ENCODE results near the gene PCGF2. TPM values are rescaled to one million over a fixed set of nuclear protein-coding genes. Genes with fewer than 3 reads are reported as not detected.

PCGF2 gene
- total and polyA plus RNA-seq, 9 of the 15 experiments (the other 6 are each of a cell fraction or from before 2014, with no cell fraction given), result 1.3 to 33.4 (median 7.0) TPM

- TF ChIP-seq, protein P1, sequence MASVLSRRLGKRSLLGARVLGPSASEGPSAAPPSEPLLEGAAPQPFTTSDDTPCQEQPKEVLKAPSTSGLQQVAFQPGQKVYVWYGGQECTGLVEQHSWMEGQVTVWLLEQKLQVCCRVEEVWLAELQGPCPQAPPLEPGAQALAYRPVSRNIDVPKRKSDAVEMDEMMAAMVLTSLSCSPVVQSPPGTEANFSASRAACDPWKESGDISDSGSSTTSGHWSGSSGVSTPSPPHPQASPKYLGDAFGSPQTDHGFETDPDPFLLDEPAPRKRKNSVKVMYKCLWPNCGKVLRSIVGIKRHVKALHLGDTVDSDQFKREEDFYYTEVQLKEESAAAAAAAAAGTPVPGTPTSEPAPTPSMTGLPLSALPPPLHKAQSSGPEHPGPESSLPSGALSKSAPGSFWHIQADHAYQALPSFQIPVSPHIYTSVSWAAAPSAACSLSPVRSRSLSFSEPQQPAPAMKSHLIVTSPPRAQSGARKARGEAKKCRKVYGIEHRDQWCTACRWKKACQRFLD (CRISPR knock-in tag; IDR thresholded peaks at IDR 0.05), result peak; percentile 52; the same call in 1 of the 2 replicates
- TF ChIP-seq CREBBP (IDR thresholded peaks at IDR 0.05; ENCODE audit: low read depth, low read length) (no peak), HNRNPLL (IDR thresholded peaks at IDR 0.05; ENCODE audit: low read depth, low read length, poor library complexity, severe bottlenecking) (peak; percentile 17), ELF2 (CRISPR knock-in tag; IDR thresholded peaks at IDR 0.05) (no peak), CBFB (CRISPR knock-in tag; IDR thresholded peaks at IDR 0.05) (no peak; the same call in 1 of the 2 replicates), NFRKB (IDR thresholded peaks at IDR 0.05; ENCODE audit: low read depth) (peak; percentile 44; the same call in 1 of the 2 replicates), PYGO2 (tag; IDR thresholded peaks at IDR 0.05) (no peak), NONO (IDR thresholded peaks at IDR 0.05; ENCODE audit: low read depth in 2 of 2, low read length in 1 of 2) (peak in 1 of 2 experiments; percentile 83; a peak in 2 of 4 replicates)
- TF ChIP-seq, protein P2, sequence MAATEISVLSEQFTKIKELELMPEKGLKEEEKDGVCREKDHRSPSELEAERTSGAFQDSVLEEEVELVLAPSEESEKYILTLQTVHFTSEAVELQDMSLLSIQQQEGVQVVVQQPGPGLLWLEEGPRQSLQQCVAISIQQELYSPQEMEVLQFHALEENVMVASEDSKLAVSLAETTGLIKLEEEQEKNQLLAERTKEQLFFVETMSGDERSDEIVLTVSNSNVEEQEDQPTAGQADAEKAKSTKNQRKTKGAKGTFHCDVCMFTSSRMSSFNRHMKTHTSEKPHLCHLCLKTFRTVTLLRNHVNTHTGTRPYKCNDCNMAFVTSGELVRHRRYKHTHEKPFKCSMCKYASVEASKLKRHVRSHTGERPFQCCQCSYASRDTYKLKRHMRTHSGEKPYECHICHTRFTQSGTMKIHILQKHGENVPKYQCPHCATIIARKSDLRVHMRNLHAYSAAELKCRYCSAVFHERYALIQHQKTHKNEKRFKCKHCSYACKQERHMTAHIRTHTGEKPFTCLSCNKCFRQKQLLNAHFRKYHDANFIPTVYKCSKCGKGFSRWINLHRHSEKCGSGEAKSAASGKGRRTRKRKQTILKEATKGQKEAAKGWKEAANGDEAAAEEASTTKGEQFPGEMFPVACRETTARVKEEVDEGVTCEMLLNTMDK (IDR thresholded peaks at IDR 0.05; ENCODE audit: borderline replicate concordance, insufficient read depth, low read depth, low read length, poor library complexity, severe bottlenecking), result no peak
- TF ChIP-seq, protein P3, sequence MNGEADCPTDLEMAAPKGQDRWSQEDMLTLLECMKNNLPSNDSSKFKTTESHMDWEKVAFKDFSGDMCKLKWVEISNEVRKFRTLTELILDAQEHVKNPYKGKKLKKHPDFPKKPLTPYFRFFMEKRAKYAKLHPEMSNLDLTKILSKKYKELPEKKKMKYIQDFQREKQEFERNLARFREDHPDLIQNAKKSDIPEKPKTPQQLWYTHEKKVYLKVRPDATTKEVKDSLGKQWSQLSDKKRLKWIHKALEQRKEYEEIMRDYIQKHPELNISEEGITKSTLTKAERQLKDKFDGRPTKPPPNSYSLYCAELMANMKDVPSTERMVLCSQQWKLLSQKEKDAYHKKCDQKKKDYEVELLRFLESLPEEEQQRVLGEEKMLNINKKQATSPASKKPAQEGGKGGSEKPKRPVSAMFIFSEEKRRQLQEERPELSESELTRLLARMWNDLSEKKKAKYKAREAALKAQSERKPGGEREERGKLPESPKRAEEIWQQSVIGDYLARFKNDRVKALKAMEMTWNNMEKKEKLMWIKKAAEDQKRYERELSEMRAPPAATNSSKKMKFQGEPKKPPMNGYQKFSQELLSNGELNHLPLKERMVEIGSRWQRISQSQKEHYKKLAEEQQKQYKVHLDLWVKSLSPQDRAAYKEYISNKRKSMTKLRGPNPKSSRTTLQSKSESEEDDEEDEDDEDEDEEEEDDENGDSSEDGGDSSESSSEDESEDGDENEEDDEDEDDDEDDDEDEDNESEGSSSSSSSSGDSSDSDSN (IDR thresholded peaks at IDR 0.05; ENCODE audit: borderline replicate concordance in 1 of 2, low read depth in 2 of 2, low read length in 2 of 2), result peak in 1 of 2 experiments; percentile 76; a peak in 2 of 4 replicates
- TF ChIP-seq, protein P4, sequence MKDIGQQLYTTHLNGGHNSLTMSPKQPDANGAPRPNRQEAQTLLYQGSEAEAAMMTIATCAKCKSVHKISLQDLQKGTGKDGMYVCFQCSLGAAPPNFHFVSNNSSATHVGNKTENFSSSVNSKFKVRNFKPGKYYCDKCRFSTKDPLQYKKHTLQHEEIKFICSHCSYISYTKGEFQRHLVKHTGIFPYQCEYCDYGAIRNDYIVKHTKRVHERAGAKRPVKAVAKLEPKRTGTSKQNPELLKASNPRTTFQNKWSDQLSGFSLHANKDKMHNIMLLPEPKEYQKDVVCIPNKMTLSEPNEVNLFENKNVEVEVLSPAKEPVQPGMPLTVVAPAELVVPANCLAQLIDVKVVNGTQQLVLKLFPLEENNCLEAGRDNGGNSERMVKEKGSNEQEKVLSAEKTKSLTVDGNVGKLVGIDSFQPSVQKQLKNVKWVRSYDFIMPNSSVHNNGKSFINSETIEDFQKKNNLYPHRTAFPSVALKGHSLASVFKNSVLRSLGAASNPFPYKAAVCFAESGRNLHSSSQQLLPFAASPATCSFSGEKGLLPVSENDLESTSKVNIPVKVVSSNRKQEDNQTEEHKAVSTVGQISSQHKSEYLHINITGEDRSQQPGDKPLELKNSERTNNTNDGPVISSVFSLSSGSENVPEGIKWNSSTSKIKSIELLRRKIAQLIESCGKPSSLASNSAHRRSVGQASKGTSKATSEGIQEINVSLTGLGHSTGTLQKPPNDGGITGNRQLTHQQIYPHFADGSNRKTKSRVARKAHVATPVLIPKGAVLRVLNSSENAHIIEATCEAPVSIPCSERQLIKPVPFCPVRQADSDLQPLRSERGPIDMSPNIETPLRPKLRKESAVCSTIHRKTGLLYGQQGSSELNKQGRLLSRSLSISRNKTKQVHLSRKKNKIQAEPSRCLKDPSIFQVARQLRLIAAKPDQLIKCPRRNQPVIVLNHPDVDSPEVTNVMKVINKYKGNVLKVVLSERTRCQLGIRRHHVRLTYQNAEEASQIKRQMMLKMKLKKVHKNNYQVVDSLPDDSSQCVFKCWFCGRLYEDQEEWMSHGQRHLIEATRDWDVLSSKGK (CRISPR knock-in tag; IDR thresholded peaks at IDR 0.05), result no peak
- TF ChIP-seq, protein P5, sequence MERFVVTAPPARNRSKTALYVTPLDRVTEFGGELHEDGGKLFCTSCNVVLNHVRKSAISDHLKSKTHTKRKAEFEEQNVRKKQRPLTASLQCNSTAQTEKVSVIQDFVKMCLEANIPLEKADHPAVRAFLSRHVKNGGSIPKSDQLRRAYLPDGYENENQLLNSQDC (CRISPR knock-in tag; IDR thresholded peaks at IDR 0.05), result peak; percentile 63; the same call in 1 of the 2 replicates
- TF ChIP-seq, protein P6, sequence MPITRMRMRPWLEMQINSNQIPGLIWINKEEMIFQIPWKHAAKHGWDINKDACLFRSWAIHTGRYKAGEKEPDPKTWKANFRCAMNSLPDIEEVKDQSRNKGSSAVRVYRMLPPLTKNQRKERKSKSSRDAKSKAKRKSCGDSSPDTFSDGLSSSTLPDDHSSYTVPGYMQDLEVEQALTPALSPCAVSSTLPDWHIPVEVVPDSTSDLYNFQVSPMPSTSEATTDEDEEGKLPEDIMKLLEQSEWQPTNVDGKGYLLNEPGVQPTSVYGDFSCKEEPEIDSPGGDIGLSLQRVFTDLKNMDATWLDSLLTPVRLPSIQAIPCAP (CRISPR knock-in tag; IDR thresholded peaks at IDR 0.05; ENCODE audit: borderline replicate concordance), result no peak
Measured at GRCh38 chr17:38702166-38702915, 45.8 kb downstream of the PCGF2 start (continued).

All from K562 (cell line).